GM21423 (cell line): ENCODE data around the gene UBAC2.
"Not testable (repeated sequence)": the region's sequence is repeated elsewhere in the genome, so short reads cannot be mapped to it uniquely, and the experiment has no call there.

Source experiments
- ATAC-seq: cut with Tn5 transposase; IDR thresholded peaks from one replicate; pipeline ENCODE4 v1.9.1; 2021; ENCODE audit warnings: mild to moderate bottlenecking, moderate library complexity; ENCODE audit not compliant: unreplicated experiment

Gene UBAC2

GRCh38 chr13:99405966-99406365, 205.3 kb downstream of the UBAC2 start:
- no peak for ATAC-seq

GRCh38 chr13:99406799-99407201, 206.1 kb downstream of the UBAC2 start:
- no peak for ATAC-seq

DNA sequence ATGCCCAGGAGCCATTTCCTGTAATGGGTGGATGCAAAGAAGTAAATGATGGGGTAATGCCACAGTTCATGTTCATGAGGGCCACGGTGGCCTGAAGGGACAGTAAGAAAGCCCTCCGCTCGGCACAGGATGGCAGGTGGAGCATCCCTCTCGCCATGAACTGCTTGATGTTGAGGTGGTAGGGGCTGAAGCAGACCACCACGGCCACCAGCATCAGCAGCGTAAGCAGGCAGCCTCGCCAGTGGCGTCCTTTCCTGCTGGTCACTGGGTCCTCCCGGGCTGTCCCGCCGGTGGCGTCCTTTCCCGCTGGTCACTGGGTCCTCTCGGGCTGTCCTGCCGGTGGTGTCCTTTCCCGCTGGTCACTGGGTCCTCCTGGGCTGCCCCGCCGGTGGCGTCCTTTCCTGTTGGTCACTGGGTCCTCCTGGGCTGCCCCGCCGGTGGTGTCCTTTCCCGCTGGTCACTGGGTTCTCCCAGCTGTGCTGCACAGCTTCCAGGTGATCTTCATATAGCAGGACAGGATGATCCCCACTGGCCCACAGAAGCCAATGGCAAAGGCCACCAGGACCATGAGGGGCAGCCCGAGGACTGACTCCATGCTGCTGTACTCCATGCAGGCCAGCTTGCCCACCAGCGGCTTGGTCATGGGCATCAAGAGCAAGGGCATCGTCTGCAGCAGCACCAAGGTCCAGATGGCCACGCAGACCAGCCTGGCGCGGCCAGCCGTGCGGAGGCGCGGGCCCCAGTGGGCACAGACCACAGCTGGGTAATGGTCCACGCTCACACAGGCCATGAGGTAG, 207.4 kb downstream of the UBAC2 start:
- no peak for ATAC-seq

DNA sequence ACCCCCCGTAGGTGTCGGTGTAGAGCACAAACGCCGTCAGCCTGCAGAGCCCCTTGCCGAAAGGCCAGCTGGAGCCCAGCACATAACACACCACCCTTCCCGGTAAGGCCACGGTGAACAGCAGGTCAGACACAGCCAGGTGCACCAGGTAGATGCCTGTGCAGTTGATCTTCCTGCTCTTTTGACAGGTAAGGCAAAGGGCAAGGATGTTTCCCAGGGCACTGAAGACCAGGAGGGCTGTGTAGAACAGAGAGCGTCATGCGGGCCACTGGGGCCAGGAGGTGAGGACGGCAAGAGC, 208.0 kb downstream of the UBAC2 start:
- no peak for ATAC-seq

- ATAC-seq, result not testable (repeated sequence)
These were observed 208.9 kb downstream of the UBAC2 start for GRCh38 chr13:99409461-99410083.

DNA sequence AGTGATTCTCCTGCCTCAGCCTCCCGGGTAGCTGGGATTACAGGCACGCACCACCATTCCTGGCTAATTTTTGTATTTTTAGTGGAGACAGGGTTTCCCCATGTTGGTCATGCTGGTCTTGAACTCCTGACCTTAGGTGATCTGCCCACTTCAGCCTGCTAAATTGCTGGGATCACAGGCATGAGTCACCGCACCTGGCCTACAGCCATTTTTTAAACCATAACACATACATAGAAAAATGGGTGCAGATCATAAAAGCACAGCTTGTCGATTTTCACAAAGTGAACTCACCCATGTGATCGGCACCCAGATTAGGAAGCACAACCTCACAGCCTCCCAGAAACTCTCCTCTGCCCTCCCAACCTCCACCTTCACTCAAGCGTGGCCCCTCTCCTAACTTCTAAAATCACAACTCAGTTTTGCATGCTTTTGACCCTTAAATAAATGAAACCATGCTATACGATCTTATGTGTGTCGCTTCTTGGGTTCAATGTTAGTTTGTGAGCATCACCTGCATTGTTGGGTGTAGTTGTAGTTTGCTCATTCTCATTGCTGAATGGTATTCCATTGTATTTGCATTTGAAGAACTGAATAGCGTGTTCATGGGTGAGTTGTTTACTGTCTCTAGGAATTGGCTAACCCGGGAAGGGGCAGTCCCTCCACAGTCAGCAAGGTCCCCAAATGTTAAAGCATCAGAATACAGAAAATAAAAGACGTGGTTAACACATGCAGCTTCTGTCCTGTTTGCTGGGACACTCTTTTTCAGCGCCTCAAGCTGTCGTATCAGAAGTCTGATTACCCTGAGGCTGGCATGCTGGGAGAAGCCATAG, 210.2 kb downstream of the UBAC2 start:
- not testable (repeated sequence) for ATAC-seq

GRCh38 chr13:99412856-99413255, 212.2 kb downstream of the UBAC2 start:
- ATAC-seq, result no peak

- ATAC-seq, result no peak
These were observed 213.7 kb downstream of the UBAC2 start for GRCh38 chr13:99414048-99414995.

- no peak for ATAC-seq
These were observed 214.5 kb downstream of the UBAC2 start for GRCh38 chr13:99415014-99415650.

DNA sequence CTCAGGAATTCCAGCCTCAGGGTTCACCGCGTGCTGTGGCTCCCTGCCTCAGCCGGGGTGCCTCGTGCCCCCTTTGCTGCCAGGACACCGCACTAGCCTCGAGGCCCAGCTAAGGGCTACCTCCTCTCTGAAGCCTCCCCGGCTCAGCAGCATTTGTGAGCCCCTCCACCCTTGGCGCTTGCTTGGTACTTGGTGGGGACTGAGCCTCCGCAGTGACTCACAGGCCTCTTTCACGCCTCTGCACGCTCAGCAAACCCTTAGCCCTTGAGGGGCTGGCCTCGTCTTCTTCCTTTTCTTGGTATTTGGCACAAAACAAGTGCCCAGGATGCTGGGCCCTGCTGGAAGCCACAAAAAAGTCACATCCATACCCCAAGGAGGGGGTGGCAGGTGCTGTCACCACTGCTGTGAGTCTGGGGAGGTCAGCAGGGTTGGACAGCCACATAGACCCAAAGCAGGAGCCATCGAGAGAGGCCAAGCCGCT, 215.2 kb downstream of the UBAC2 start:
- no peak for ATAC-seq

- ATAC-seq, result no peak
These were observed 215.9 kb downstream of the UBAC2 start for GRCh38 chr13:99416411-99417121.

DNA sequence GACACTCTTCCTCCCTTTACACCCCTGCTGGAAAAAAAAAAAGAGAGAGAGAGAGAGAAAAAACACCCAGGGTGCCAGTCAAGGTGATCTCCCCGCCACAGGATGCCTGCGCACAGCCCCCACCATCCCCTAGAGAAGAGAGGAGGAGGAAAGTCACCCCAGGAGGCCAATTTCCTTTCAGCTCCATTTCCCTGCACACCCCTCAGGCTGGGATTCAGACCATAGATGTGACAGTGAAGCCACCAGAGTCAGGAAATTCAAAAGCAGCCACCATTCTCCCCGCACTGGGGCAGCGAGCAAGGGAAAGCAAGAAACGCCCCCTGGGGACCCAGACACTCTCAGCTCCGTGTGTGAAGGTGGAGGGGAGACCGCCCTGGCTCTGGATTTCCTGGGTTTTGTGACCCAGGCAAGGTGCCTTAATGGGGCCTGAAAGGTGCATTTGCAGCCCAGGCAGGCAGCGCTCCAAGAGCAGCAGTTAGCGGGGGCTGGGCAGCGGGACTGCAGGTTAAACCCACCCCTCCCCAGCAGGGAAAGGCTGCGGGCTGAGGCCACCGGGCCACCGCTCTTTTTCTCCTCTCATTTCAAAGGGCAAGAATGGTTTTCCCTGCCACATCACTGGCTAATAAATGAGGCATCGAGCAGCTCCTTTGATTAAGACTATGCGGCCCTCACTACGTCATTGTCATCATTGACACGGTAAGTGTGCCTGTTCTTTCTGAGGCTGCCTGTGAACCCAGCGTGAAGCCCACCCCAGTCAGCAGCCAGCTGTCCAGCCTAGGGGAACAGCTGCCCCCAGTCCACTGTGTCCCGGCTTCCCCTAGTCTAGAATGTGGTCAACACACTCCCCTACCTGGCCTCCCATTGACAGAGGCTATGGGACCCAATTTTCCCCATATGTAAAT, 216.8 kb downstream of the UBAC2 start:
- no peak for ATAC-seq

DNA sequence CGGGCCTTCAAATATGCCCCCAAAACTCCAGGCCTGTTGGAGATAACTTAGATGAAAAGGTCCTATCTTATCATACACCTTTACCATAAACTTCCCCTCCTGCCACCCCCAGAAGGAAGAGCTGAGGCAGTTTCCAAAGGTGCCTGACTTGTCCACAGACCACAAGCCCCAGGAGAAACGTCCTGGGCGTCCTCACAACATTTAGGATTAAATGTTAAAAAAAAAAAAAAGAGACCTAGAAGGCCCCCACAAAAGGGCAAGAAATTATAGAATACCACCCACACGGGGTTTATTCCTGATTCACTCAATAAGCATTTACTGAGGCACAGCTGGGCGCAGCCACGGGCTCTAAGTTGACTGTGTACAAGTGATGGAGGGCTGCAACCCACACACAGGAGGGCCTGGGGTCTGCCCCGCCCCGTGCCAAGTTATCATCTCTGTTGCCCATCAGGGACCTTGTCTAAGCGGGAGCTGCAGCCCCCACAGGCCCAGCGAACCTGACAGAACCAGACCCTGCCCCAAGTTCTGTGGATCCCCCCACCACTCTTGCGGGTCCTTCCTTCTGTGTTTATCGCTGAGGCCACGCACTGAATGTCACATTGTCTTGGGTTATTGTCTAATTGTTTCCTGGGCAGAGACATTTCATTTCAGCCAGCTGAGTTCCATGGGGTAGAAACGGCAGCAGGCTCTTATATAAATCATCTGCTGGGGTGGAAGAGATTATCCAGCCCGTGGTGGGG, 217.6 kb downstream of the UBAC2 start:
- no peak for ATAC-seq

- no peak for ATAC-seq
These were observed 218.1 kb downstream of the UBAC2 start for GRCh38 chr13:99418843-99419140.

GRCh38 chr13:99419591-99420243, 219.1 kb downstream of the UBAC2 start:
- ATAC-seq, result no peak

GRCh38 chr13:99421271-99421670, 220.6 kb downstream of the UBAC2 start:
- no peak for ATAC-seq

GRCh38 chr13:99421758-99422585, 221.3 kb downstream of the UBAC2 start:
- ATAC-seq, result no peak
